Stimulated activated effector memory CD8-positive, alpha-beta T cell treated with anti-CD3 and anti-CD28 coated beads, Interleukin-12 subunit alpha, Interleukin-12 subunit beta, amount 100 ng/mL, for 72 hours (primary cell): ENCODE measurements around the gene SEMA3E.

Source experiments
- ATAC-seq: fragments of 150-1000 bp; cut with Tn5 transposase; 2 replicates; pipeline ENCODE4 v1.10.0; 2021
- DNase-seq, 2 donors: peaks; one replicate each; pipeline ENCODE4 v3.0.0; 2021 to 2022; ENCODE audit warnings: low spot score in 2 of 2
- H3K27ac Mint-ChIP-seq: one replicate; pipeline ENCODE4 v1.8.0; 2022; ENCODE audit warnings: mild to moderate bottlenecking, mixed read lengths
- H3K36me3 Mint-ChIP-seq: one replicate; pipeline ENCODE4 v1.8.0; 2022; ENCODE audit warnings: mild to moderate bottlenecking, mixed read lengths
- H3K4me1 Mint-ChIP-seq: one replicate; pipeline ENCODE4 v1.8.0; 2022; ENCODE audit warnings: mixed read lengths
- H3K4me3 Mint-ChIP-seq: one replicate; pipeline ENCODE4 v1.8.0; 2022; ENCODE audit warnings: mild to moderate bottlenecking, mixed read lengths
- H3K9me3 Mint-ChIP-seq: one replicate; pipeline ENCODE4 v1.8.0; 2022; ENCODE audit warnings: mixed read lengths

The SEMA3E gene

GRCh38 chr7:83655951-83656556, 7.1 kb upstream of the SEMA3E start:
- H3K4me1 Mint-ChIP-seq, result no peaks in the 10 kb centered on the region
- DNase-seq (no peak), ATAC-seq (no peak)
- no peaks in the 10 kb centered on the region for H3K36me3 Mint-ChIP-seq
- H3K27ac Mint-ChIP-seq, result no peak overlapping the region
- H3K4me3 Mint-ChIP-seq, result no peak overlapping the region
- H3K9me3 Mint-ChIP-seq, result peaks cover 16% of the 10 kb centered on the region

- no peaks in the 10 kb centered on the region for H3K36me3 Mint-ChIP-seq
- no peak overlapping the region for H3K4me3 Mint-ChIP-seq
- H3K4me1 Mint-ChIP-seq, result no peaks in the 10 kb centered on the region
- no peak overlapping the region for H3K27ac Mint-ChIP-seq
- DNase-seq (no peak), ATAC-seq (no peak)
- H3K9me3 Mint-ChIP-seq, result peaks cover 11% of the 10 kb centered on the region
Observed at GRCh38 chr7:83652481-83652880, 3.5 kb upstream of the SEMA3E start.

GRCh38 chr7:83649701-83650100, 762 bp upstream of the SEMA3E start:
- Mint-ChIP-seq H3K27ac (no peak overlapping the region), H3K4me3 (no peak overlapping the region), H3K4me1 (no peaks in the 10 kb centered on the region), H3K9me3 (peaks cover 8% of the 10 kb centered on the region), H3K36me3 (no peaks in the 10 kb centered on the region)
- ATAC-seq (no peak), DNase-seq (no peak)

- Mint-ChIP-seq H3K4me3 (no peak overlapping the region), H3K27ac (no peak overlapping the region), H3K4me1 (no peaks in the 10 kb centered on the region), H3K36me3 (no peaks in the 10 kb centered on the region), H3K9me3 (peaks cover 5% of the 10 kb centered on the region)
- DNase-seq, result no peak
- ATAC-seq, result no peak
Observed at GRCh38 chr7:83646027-83646426, 2.9 kb downstream of the SEMA3E start.

GRCh38 chr7:83643739-83644138, 5.2 kb downstream of the SEMA3E start:
- ATAC-seq, result no peak
- Mint-ChIP-seq H3K4me1 (no peaks in the 10 kb centered on the region), H3K27ac (no peak overlapping the region), H3K36me3 (no peaks in the 10 kb centered on the region), H3K4me3 (no peak overlapping the region), H3K9me3 (peaks cover 4% of the 10 kb centered on the region)
- no peak for DNase-seq

- DNase-seq (no peak), ATAC-seq (no peak)
- Mint-ChIP-seq H3K9me3 (peaks cover 4% of the 10 kb centered on the region), H3K36me3 (no peaks in the 10 kb centered on the region), H3K4me3 (no peak overlapping the region), H3K4me1 (no peaks in the 10 kb centered on the region), H3K27ac (no peak overlapping the region)
Observed at GRCh38 chr7:83643012-83643411, 5.9 kb downstream of the SEMA3E start.

GRCh38 chr7:83640731-83641537, 8.0 kb downstream of the SEMA3E start:
- no peaks in the 10 kb centered on the region for H3K36me3 Mint-ChIP-seq
- DNase-seq (no peak), ATAC-seq (no peak)
- H3K9me3 Mint-ChIP-seq, result peaks cover 4% of the 10 kb centered on the region
- no peaks in the 10 kb centered on the region for H3K4me1 Mint-ChIP-seq
- H3K27ac Mint-ChIP-seq, result no peak overlapping the region
- no peak overlapping the region for H3K4me3 Mint-ChIP-seq

GRCh38 chr7:83640240-83640639, 8.7 kb downstream of the SEMA3E start:
- Mint-ChIP-seq H3K4me1 (no peaks in the 10 kb centered on the region), H3K9me3 (peaks cover 4% of the 10 kb centered on the region), H3K36me3 (no peaks in the 10 kb centered on the region), H3K4me3 (no peak overlapping the region), H3K27ac (no peak overlapping the region)
- DNase-seq (no peak), ATAC-seq (no peak)

GRCh38 chr7:83633516-83633915, 15.4 kb downstream of the SEMA3E start:
- ATAC-seq (no peak), DNase-seq (no peak)
- Mint-ChIP-seq H3K36me3 (no peaks in the 10 kb centered on the region), H3K27ac (no peak overlapping the region), H3K9me3 (peaks cover 8% of the 10 kb centered on the region), H3K4me3 (no peak overlapping the region), H3K4me1 (no peaks in the 10 kb centered on the region)

- Mint-ChIP-seq H3K4me1 (no peaks in the 10 kb centered on the region), H3K4me3 (no peak overlapping the region), H3K36me3 (no peaks in the 10 kb centered on the region), H3K27ac (no peak overlapping the region), H3K9me3 (peaks cover 24% of the 10 kb centered on the region)
- ATAC-seq (no peak), DNase-seq (no peak)
Observed at GRCh38 chr7:83629117-83629880, 19.6 kb downstream of the SEMA3E start.

GRCh38 chr7:83617858-83618257, 31.1 kb downstream of the SEMA3E start:
- ATAC-seq (no peak), DNase-seq (no peak)
- Mint-ChIP-seq H3K36me3 (no peaks in the 10 kb centered on the region), H3K27ac (no peak overlapping the region), H3K4me1 (no peaks in the 10 kb centered on the region), H3K9me3 (peaks cover 18% of the 10 kb centered on the region), H3K4me3 (no peak overlapping the region)

- DNase-seq, result no peak
- Mint-ChIP-seq H3K9me3 (peaks cover 15% of the 10 kb centered on the region), H3K4me3 (no peak overlapping the region), H3K27ac (no peak overlapping the region), H3K36me3 (no peaks in the 10 kb centered on the region), H3K4me1 (no peaks in the 10 kb centered on the region)
- no peak for ATAC-seq
Observed at GRCh38 chr7:83614112-83614511, 34.8 kb downstream of the SEMA3E start.

GRCh38 chr7:83613232-83613631, 35.7 kb downstream of the SEMA3E start:
- DNase-seq, result no peak
- no peak for ATAC-seq
- no peaks in the 10 kb centered on the region for H3K36me3 Mint-ChIP-seq
- peaks cover 15% of the 10 kb centered on the region for H3K9me3 Mint-ChIP-seq
- H3K27ac Mint-ChIP-seq, result no peak overlapping the region
- no peak overlapping the region for H3K4me3 Mint-ChIP-seq
- no peaks in the 10 kb centered on the region for H3K4me1 Mint-ChIP-seq

GRCh38 chr7:83611776-83612175, 37.2 kb downstream of the SEMA3E start:
- DNase-seq (no peak), ATAC-seq (no peak)
- Mint-ChIP-seq H3K4me1 (no peaks in the 10 kb centered on the region), H3K9me3 (peaks cover 16% of the 10 kb centered on the region), H3K4me3 (no peak overlapping the region), H3K27ac (no peak overlapping the region), H3K36me3 (no peaks in the 10 kb centered on the region)

- DNase-seq (no peak), ATAC-seq (no peak)
- peaks cover 16% of the 10 kb centered on the region for H3K9me3 Mint-ChIP-seq
- H3K4me3 Mint-ChIP-seq, result no peak overlapping the region
- H3K4me1 Mint-ChIP-seq, result no peaks in the 10 kb centered on the region
- no peak overlapping the region for H3K27ac Mint-ChIP-seq
- no peaks in the 10 kb centered on the region for H3K36me3 Mint-ChIP-seq
Observed at GRCh38 chr7:83610649-83611304, 38.2 kb downstream of the SEMA3E start.
